ENCODE data around the gene TNFSF18. TPM values are rescaled to one million over a fixed set of nuclear protein-coding genes. Genes with fewer than 3 reads are reported as not detected.

The TNFSF18 gene
- total and polyA plus RNA-seq, 4 donors: 0.04 to 1.2 (median 0.06) TPM; not detected in 1

DNA sequence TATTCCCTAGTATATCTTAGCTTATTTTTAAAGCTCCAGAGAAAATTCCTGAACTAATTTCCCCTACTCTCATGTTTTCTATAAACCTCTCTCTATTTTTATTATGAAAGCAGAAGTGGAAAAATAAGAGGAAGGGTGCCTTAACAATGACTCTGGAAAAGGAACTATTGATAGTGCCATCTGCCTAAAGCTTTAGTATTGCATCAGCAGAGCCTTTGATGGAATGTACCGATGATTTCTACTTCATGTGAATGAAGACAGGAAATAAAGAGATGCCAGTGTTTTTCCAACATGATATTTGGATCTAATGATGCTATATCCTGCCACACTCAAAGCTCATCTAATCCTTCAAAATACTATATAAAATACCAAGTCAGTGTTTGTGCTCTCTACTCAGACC is 35.1 kb downstream of the TNFSF18 start:
- no peak overlapping the region for H3K4me3 ChIP-seq
- no peaks in the 10 kb centered on the region for H3K9me3 ChIP-seq (ENCODE audit: control insufficient read depth in 4 of 4, insufficient read depth in 3 of 4, low read length in 3 of 4)
- no peak for DNase-seq
- no peaks in the 10 kb centered on the region for H3K36me3 ChIP-seq (ENCODE audit: control insufficient read depth in 4 of 4, insufficient read depth in 4 of 4, low read length in 4 of 4)
- no peak overlapping the region for H3K9ac ChIP-seq (ENCODE audit: insufficient read depth in 1 of 2, low read length in 2 of 2)
- peaks cover 0 to 3% (median 0%) of the 10 kb centered on the region in 5 donors for H3K4me1 ChIP-seq (ENCODE audit: control insufficient read depth in 5 of 5, insufficient read depth in 5 of 5, low read length in 5 of 5)
- H3K27me3 ChIP-seq (ENCODE audit: control insufficient read depth in 3 of 3, insufficient read depth in 3 of 3, low read length in 2 of 3): no peaks in the 10 kb centered on the region
- TF ChIP-seq CTCF (IDR thresholded peaks at IDR 0.05; ENCODE audit: control extremely low read depth, extremely low read depth): no peak
- WGBS, 2 donors: 25 to 50% methylated on average over 1 of the region's 1 CpG
- no peak overlapping the region for H3K27ac ChIP-seq (ENCODE audit: low read depth in 1 of 2, low read length in 1 of 2)
- ATAC-seq (ENCODE audit: insufficient read depth, low FRiP score): no peak

DNA sequence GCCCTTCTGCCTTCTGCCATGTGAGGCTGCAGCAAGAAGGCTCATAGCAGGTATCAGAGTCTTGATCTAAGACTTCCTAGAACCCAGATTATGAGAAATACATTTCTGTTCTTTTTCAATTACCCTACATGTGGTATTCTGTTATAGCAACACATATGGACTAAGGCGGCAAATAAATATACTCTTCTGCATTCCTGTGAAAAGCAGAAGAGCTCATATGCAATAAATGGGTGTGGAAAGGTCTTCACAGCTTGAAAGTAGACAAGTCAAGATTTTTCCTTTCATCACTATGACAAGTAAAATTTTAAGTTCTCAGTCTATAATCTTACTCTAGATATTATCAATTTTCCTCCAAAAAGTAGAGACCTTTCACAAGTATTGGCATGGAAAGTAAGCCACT is 36.6 kb downstream of the TNFSF18 start:
- DNase-seq: no peak
- 80 to 88% methylated on average over 1 of the region's 1 CpG for WGBS, 2 donors
- Histone ChIP-seq H3K9ac (ENCODE audit: insufficient read depth in 1 of 2, low read length in 2 of 2) (no peak overlapping the region), H3K4me3 (no peak overlapping the region), H3K9me3 (ENCODE audit: control insufficient read depth in 4 of 4, insufficient read depth in 3 of 4, low read length in 3 of 4) (no peaks in the 10 kb centered on the region), H3K36me3 (ENCODE audit: control insufficient read depth in 4 of 4, insufficient read depth in 4 of 4, low read length in 4 of 4) (no peaks in the 10 kb centered on the region), H3K4me1 (ENCODE audit: control insufficient read depth in 5 of 5, insufficient read depth in 5 of 5, low read length in 5 of 5) (peaks cover 0 to 3% (median 0%) of the 10 kb centered on the region in 5 donors), H3K27me3 (ENCODE audit: control insufficient read depth in 3 of 3, insufficient read depth in 3 of 3, low read length in 2 of 3) (no peaks in the 10 kb centered on the region), H3K27ac (ENCODE audit: low read depth in 1 of 2, low read length in 1 of 2) (no peak overlapping the region)
- no peak for ATAC-seq (ENCODE audit: insufficient read depth, low FRiP score)
- TF ChIP-seq CTCF (IDR thresholded peaks at IDR 0.05; ENCODE audit: control extremely low read depth, extremely low read depth): no peak

DNA sequence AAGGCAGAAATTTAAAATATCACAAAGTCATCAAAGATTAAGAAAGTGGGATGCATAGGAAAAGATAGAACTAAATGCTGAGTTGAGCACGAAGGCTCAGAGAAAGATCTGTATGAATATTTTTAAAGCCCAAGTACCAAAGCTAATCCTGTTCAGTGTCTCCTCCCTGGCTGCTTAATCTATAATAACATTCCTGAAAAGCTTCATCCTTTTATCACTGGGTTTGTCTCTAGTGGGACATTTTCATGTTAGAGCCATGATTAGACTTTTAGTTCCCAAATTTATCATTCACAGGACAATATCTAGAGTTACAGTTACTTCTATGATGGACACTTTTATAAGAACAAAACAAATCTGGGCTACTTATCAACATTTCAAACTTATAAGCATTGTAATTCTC is 38.6 kb downstream of the TNFSF18 start:
- no peak for DNase-seq
- no peak for ATAC-seq (ENCODE audit: insufficient read depth, low FRiP score)
- no peaks in the 10 kb centered on the region for H3K36me3 ChIP-seq (ENCODE audit: control insufficient read depth in 4 of 4, insufficient read depth in 4 of 4, low read length in 4 of 4)
- H3K4me1 ChIP-seq (ENCODE audit: control insufficient read depth in 5 of 5, insufficient read depth in 5 of 5, low read length in 5 of 5): no peaks in the 10 kb centered on the region
- no peak overlapping the region for H3K9ac ChIP-seq (ENCODE audit: insufficient read depth in 1 of 2, low read length in 2 of 2)
- WGBS, 2 donors: 91 to 94% methylated on average over 1 of the region's 1 CpG
- no peaks in the 10 kb centered on the region for H3K9me3 ChIP-seq (ENCODE audit: control insufficient read depth in 4 of 4, insufficient read depth in 3 of 4, low read length in 3 of 4)
- no peak for TF ChIP-seq CTCF (IDR thresholded peaks at IDR 0.05; ENCODE audit: control extremely low read depth, extremely low read depth)
- no peaks in the 10 kb centered on the region for H3K27me3 ChIP-seq (ENCODE audit: control insufficient read depth in 3 of 3, insufficient read depth in 3 of 3, low read length in 2 of 3)
- no peak overlapping the region for H3K4me3 ChIP-seq
- H3K27ac ChIP-seq (ENCODE audit: low read depth in 1 of 2, low read length in 1 of 2): no peak overlapping the region

GRCh38 chr1:173009597-173009996 is 41.1 kb downstream of the TNFSF18 start:
- Histone ChIP-seq H3K9me3 (ENCODE audit: control insufficient read depth in 4 of 4, insufficient read depth in 3 of 4, low read length in 3 of 4) (no peaks in the 10 kb centered on the region), H3K27ac (ENCODE audit: low read depth in 1 of 2, low read length in 1 of 2) (no peak overlapping the region), H3K9ac (ENCODE audit: insufficient read depth in 1 of 2, low read length in 2 of 2) (no peak overlapping the region), H3K27me3 (ENCODE audit: control insufficient read depth in 3 of 3, insufficient read depth in 3 of 3, low read length in 2 of 3) (no peaks in the 10 kb centered on the region), H3K36me3 (ENCODE audit: control insufficient read depth in 4 of 4, insufficient read depth in 4 of 4, low read length in 4 of 4) (no peaks in the 10 kb centered on the region), H3K4me1 (ENCODE audit: control insufficient read depth in 5 of 5, insufficient read depth in 5 of 5, low read length in 5 of 5) (no peaks in the 10 kb centered on the region), H3K4me3 (no peak overlapping the region)
- peak in 1 of 3 donors; percentile 22 for DNase-seq
- no peak for ATAC-seq (ENCODE audit: insufficient read depth, low FRiP score)
- WGBS, 2 donors: 30 to 43% methylated on average over 1 of the region's 1 CpG
- no peak for TF ChIP-seq CTCF (IDR thresholded peaks at IDR 0.05; ENCODE audit: control extremely low read depth, extremely low read depth)
